Activated T-cell treated with anti-CD3 and anti-CD28 coated beads, Interleukin-2, amount 50 U/mL, for 24 hours (primary cell): ENCODE results near the gene FADD.
"Not testable (repeated sequence)": the region's sequence is repeated elsewhere in the genome, so short reads cannot be mapped to it uniquely, and the experiment has no call there.

Source experiments
- DNase-seq: peaks from one replicate; pipeline ENCODE4 v3.0.0-alpha.2; 2020
- H3K27ac Mint-ChIP-seq: 2 replicates; pipeline ENCODE4 v1.8.0; 2020; ENCODE audit warnings: mild to moderate bottlenecking, mixed read lengths
- H3K27me3 Mint-ChIP-seq: 2 replicates; pipeline ENCODE4 v1.8.0; 2020; ENCODE audit warnings: mixed read lengths
- H3K36me3 Mint-ChIP-seq: 2 replicates; pipeline ENCODE4 v1.8.0; 2020; ENCODE audit warnings: low read depth, mixed read lengths
- H3K4me1 Mint-ChIP-seq: 2 replicates; pipeline ENCODE4 v1.8.0; 2020; ENCODE audit warnings: low read depth, mixed read lengths
- H3K4me3 Mint-ChIP-seq: 2 replicates; pipeline ENCODE4 v1.8.0; 2020; ENCODE audit warnings: mild to moderate bottlenecking, moderate library complexity, mixed read lengths
- H3K9me3 Mint-ChIP-seq: 2 replicates; pipeline ENCODE4 v1.8.0; 2020; ENCODE audit warnings: mixed read lengths

FADD gene

GRCh38 chr11:70189622-70190021 lies 13.5 kb upstream of the FADD start:
- Mint-ChIP-seq H3K4me3 (no peak overlapping the region), H3K4me1 (no peaks in the 10 kb centered on the region), H3K9me3 (no peaks in the 10 kb centered on the region), H3K36me3 (no peaks in the 10 kb centered on the region), H3K27ac (no peak overlapping the region), H3K27me3 (peaks cover 13% of the 10 kb centered on the region)
- DNase-seq, result no peak

GRCh38 chr11:70191495-70192140 lies 11.5 kb upstream of the FADD start:
- no peak overlapping the region for H3K4me3 Mint-ChIP-seq

GRCh38 chr11:70192666-70193410 lies 10.3 kb upstream of the FADD start:
- H3K9me3 Mint-ChIP-seq, result no peaks in the 10 kb centered on the region
- peaks cover 3% of the 10 kb centered on the region for H3K4me1 Mint-ChIP-seq
- no peak overlapping the region for H3K27ac Mint-ChIP-seq
- H3K27me3 Mint-ChIP-seq, result peaks cover 11% of the 10 kb centered on the region
- no peak overlapping the region for H3K4me3 Mint-ChIP-seq
- DNase-seq, result no peak
- H3K36me3 Mint-ChIP-seq, result no peaks in the 10 kb centered on the region

More at GRCh38 chr11:70191495-70192140, 11.5 kb upstream of the FADD start:
- DNase-seq, result peak; percentile 68
- no peaks in the 10 kb centered on the region for H3K36me3 Mint-ChIP-seq
- H3K27me3 Mint-ChIP-seq, result peaks cover 15% of the 10 kb centered on the region
- no peak overlapping the region for H3K27ac Mint-ChIP-seq
- H3K9me3 Mint-ChIP-seq, result no peaks in the 10 kb centered on the region
- peaks cover 3% of the 10 kb centered on the region for H3K4me1 Mint-ChIP-seq

GRCh38 chr11:70193411-70194292 lies 9.4 kb upstream of the FADD start:
- H3K9me3 Mint-ChIP-seq, result no peaks in the 10 kb centered on the region
- peaks cover 11% of the 10 kb centered on the region for H3K27me3 Mint-ChIP-seq
- no peaks in the 10 kb centered on the region for H3K36me3 Mint-ChIP-seq
- no peak for DNase-seq
- H3K4me1 Mint-ChIP-seq, result peaks cover 3% of the 10 kb centered on the region
- no peak overlapping the region for H3K27ac Mint-ChIP-seq
- H3K4me3 Mint-ChIP-seq, result no peak overlapping the region

- Mint-ChIP-seq H3K9me3 (no peaks in the 10 kb centered on the region), H3K27me3 (peaks cover 11% of the 10 kb centered on the region), H3K27ac (no peak overlapping the region), H3K4me1 (peaks cover 3% of the 10 kb centered on the region), H3K4me3 (no peak overlapping the region), H3K36me3 (no peaks in the 10 kb centered on the region)
- DNase-seq, result no peak
Observed at GRCh38 chr11:70194792-70195791, 8.0 kb upstream of the FADD start.

GRCh38 chr11:70200212-70200844 lies 2.8 kb upstream of the FADD start:
- Mint-ChIP-seq H3K4me3 (no peak overlapping the region), H3K27me3 (peaks cover 2% of the 10 kb centered on the region), H3K4me1 (peaks cover 21% of the 10 kb centered on the region), H3K36me3 (peaks cover 17% of the 10 kb centered on the region), H3K27ac (no peak overlapping the region), H3K9me3 (no peaks in the 10 kb centered on the region)
- DNase-seq, result no peak

GRCh38 chr11:70201047-70201446 lies 2.0 kb upstream of the FADD start:
- not testable (repeated sequence) for H3K27ac Mint-ChIP-seq, H3K9me3 Mint-ChIP-seq, H3K4me3 Mint-ChIP-seq, H3K27me3 Mint-ChIP-seq, DNase-seq
- Mint-ChIP-seq H3K4me1 (peaks cover 27% of the 10 kb centered on the region), H3K36me3 (peaks cover 24% of the 10 kb centered on the region)

- peak overlapping the region; percentile 97 for H3K4me3 Mint-ChIP-seq
- H3K36me3 Mint-ChIP-seq, result peaks cover 35% of the 10 kb centered on the region
- no peaks in the 10 kb centered on the region for H3K27me3 Mint-ChIP-seq
- DNase-seq, result no peak
- peak overlapping the region; percentile 99 for H3K27ac Mint-ChIP-seq
- H3K4me1 Mint-ChIP-seq, result peaks cover 37% of the 10 kb centered on the region
- no peaks in the 10 kb centered on the region for H3K9me3 Mint-ChIP-seq
Observed at GRCh38 chr11:70201882-70202861, 924 bp upstream of the FADD start.

- peaks cover 53% of the 10 kb centered on the region for H3K36me3 Mint-ChIP-seq
- H3K9me3 Mint-ChIP-seq, result no peaks in the 10 kb centered on the region
Observed at GRCh38 chr11:70203751-70204465, 812 bp downstream of the FADD start.

GRCh38 chr11:70204466-70204799 lies 1.3 kb downstream of the FADD start:
- Mint-ChIP-seq H3K36me3 (peaks cover 58% of the 10 kb centered on the region), H3K27ac (peak overlapping the region; percentile 99), H3K4me3 (peak overlapping the region; percentile 97), H3K9me3 (no peaks in the 10 kb centered on the region), H3K27me3 (no peaks in the 10 kb centered on the region), H3K4me1 (peaks cover 54% of the 10 kb centered on the region)
- DNase-seq, result no peak

More at GRCh38 chr11:70203751-70204465, 812 bp downstream of the FADD start:
- peak overlapping the region; percentile 97 for H3K4me3 Mint-ChIP-seq
- DNase-seq, result peak; percentile 86
- peaks cover 49% of the 10 kb centered on the region for H3K4me1 Mint-ChIP-seq
- no peaks in the 10 kb centered on the region for H3K27me3 Mint-ChIP-seq
- peak overlapping the region; percentile 99 for H3K27ac Mint-ChIP-seq

- Mint-ChIP-seq H3K4me1 (peaks cover 60% of the 10 kb centered on the region), H3K9me3 (no peaks in the 10 kb centered on the region), H3K4me3 (peak overlapping the region; percentile 97), H3K36me3 (peaks cover 64% of the 10 kb centered on the region), H3K27me3 (no peaks in the 10 kb centered on the region), H3K27ac (peak overlapping the region; percentile 99)
- no peak for DNase-seq
Observed at GRCh38 chr11:70205049-70205725, 2.1 kb downstream of the FADD start.

GRCh38 chr11:70205766-70206165 lies 2.7 kb downstream of the FADD start:
- H3K9me3 Mint-ChIP-seq, result no peaks in the 10 kb centered on the region
- peaks cover 66% of the 10 kb centered on the region for H3K36me3 Mint-ChIP-seq
- no peak for DNase-seq
- no peaks in the 10 kb centered on the region for H3K27me3 Mint-ChIP-seq
- peaks cover 65% of the 10 kb centered on the region for H3K4me1 Mint-ChIP-seq
- H3K27ac Mint-ChIP-seq, result peak overlapping the region; percentile 99
- H3K4me3 Mint-ChIP-seq, result peak overlapping the region; percentile 97
